ENCODE measurements around the gene SLC16A8.

The SLC16A8 gene

DNA sequence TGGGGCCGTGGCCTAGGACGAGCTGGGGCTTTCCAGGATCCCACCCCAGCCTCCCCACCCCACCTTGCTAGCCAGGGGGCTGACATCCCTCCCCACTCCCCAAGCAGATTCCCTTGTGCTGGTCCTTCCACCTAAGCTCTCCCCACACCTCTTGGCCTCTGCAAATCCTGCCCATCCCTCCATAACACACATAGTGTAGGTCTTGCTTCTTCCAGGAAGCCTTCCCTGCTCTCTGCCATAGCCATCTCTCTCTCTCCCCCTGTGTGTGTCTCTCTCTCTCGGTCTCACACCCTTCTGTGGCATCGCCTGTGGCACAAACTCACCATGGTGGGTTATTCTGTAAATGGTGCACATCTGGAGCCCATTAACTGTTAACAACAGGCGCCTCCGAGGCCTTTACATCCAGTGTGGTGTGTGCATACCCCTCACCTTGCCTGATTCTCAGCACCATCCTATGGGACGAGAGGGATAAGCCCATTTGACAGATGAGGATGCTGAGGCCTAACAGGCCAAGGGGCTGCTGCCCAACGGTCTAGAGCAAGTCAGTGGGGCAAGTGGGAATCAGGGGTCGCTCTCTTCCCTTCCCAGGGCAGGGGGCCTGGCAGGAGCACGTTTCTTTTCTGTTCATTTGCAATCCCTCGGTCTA is 49.0 kb downstream of the SLC16A8 start:
- no peak for TF ChIP-seq CTCF (conservative IDR thresholded peaks at IDR 0.05; ENCODE audit: low read length)
- DNase-seq (ENCODE audit: low read depth) = no peak
- no peak overlapping the region for H3K4me3 ChIP-seq (ENCODE audit: low read length)

DNA sequence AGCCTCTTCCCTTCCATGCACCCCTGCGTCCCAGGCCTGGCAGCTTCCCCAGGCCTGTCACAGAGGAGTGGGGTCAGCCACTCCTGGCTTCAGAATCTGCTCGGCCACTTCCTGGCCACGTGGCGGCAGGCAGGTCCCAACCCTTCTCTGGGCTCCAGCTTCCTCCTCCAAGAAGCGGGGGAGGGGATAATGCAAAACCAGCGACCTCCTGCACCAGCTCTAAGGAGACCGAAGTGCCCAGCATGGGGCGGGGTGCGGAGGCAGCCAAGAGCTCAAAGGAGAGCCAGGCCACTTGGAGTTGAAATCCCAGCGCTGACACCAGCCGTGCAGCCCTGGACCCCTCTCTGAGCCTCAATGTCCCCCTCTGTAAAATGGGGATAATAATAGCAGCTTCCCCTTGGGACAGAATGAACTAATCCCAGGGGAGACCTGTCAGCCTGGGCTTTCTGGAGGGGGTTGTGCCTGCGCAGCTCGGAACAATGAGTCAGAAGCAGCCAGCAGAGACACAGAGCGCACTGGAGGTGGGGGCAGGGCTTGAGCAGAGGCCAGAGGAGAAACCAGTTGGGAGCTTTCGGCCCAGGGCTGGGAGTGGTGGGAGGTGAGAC is 49.6 kb downstream of the SLC16A8 start:
- H3K4me3 ChIP-seq (ENCODE audit: low read length) = no peak overlapping the region
- DNase-seq (ENCODE audit: low read depth) = peak; percentile 82
- no peak for TF ChIP-seq CTCF (conservative IDR thresholded peaks at IDR 0.05; ENCODE audit: low read length)

DNA sequence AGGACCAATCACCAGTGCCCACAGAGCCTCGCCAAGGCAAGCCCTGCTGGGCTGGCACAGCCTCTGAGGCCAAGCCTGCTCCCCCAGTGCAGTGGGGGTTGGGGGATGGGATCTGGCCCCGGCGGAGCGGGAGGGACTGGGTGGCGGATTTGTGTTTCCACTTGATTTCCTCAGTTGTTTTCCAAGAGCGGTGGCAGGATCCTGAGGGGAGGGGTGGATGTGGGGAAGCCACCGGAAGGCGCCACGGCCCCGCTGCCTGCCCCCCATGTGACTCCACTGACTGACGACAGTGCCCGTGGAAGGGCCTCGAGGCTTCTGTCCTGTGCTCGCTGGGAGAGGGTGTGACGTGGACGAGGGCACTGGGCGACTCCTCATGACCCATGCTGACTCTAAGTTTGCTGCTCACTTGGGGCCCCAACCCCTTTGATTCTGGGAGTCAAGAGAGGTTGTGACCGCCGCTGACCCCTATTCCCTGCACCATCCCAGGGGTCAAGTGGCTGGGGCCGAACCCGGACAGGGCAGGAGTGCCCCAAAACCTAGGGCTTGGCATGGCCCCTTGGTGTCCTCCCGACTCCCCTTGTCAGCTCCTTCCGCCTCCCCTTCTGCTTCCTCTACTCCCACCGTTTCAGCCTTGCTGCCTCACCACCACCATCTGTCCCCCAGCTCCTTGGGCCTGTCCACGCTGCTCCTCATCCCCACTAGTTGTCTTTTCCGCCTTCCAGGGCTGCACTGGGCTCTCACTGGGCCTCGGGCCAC is 50.3 kb downstream of the SLC16A8 start:
- DNase-seq (ENCODE audit: low read depth) = no peak
- no peak overlapping the region for H3K4me3 ChIP-seq (ENCODE audit: low read length)
- TF ChIP-seq CTCF (conservative IDR thresholded peaks at IDR 0.05; ENCODE audit: low read length) = no peak

DNA sequence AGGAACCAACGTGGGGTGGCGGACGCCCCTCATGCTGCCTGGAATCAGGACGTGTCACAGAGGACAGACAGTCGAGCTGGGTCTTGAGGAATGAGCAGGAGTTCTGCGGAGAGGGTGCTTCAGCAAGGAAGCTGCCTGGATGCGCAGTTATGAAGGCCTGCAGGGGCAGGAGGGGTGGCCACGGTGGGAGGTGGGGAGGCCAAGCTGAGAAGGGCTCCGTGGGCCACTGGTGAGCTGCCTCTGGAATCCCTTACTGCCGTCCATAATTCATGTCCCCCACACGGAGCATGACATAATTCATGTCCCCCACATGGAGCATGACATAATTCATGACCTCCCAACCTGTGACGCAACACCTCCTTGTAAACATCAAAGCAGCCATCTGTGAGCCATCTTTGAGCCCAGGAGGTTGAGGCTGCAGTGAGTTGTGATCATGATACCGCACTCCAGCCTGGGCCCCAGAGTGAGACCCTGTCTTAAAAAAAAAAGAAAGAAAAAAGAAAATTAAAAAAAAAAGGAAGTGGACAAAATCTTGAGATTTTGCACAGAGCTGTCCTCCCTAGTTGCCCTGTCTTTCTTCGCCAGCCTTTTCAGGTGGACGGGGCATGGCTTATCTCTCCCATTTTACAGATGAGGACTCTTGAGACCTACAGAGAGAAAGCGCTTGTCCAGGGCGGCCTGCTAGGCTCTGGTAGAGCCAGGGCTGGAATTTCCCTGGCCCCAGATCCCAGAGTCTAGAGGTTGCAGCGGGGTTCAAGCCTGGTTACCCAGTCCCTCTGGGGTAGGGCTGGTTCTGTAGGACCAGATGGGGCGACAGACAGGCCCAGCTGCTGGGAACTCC is 51.1 kb downstream of the SLC16A8 start:
- peak; percentile 68 for DNase-seq (ENCODE audit: low read depth)
- H3K4me3 ChIP-seq (ENCODE audit: low read length) = no peak overlapping the region
- no peak for TF ChIP-seq CTCF (conservative IDR thresholded peaks at IDR 0.05; ENCODE audit: low read length)

DNA sequence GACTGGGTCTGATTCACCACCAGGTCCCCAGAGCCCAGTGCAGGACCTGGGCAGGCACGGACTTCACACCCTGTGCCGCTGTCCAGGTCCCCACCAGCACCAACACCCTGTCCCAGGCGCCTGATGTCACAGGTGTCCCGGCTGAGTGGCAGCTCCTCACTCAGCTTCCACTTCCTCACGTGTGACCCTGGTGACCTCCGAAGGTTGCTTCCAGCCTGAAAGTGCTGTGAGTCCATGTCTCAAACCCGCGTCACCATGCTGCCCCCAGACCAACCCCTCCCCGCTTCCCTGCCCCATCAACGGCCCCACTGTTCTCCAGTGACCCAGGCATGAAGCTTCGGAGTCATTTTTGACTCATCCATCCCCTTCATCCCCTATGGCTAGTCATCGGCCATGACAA is 52.5 kb downstream of the SLC16A8 start:
- no peak overlapping the region for H3K4me3 ChIP-seq (ENCODE audit: low read length)
- TF ChIP-seq CTCF (conservative IDR thresholded peaks at IDR 0.05; ENCODE audit: low read length) = no peak

DNA sequence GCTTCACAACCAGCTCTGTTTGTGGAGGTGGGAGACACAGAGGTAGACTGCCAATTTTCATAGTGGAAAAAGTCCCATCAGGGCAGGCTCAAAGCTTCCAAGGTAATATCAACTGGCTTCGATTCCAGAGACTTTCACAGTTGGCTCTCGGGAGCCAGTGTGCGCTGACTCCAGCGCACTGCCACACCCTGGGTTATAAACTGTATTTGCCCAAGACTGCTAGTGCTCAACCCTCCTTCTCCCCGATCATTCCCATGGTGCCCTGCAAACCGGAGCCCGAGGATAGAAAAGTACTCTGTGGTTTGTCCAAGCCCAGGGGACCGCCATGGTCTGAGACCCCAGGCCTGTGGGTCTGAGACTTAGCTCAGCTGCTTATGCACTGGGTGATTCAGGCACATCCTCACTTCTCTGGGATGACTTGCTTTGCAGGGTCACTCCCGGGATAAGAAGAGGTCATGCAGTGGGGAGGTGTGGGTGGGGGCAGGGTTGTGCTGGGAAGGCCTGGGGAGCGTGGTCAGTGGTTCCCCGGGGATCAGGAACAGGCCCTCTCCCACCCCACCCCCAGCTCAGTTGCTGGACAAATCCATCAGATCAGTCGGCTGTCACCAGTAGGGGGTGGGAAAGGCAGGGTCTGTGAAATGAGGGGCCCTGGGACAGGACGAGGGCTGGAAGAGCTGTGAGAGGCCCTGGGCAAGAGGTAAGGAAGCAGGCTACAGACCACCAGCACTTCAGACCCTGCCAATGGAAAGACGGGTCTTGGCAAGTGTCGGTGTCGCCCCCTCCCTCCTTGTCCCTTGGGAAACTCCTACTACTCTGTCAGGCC is 53.5 kb downstream of the SLC16A8 start:
- TF ChIP-seq CTCF (conservative IDR thresholded peaks at IDR 0.05; ENCODE audit: low read length) = no peak
- no peak overlapping the region for H3K4me3 ChIP-seq (ENCODE audit: low read length)
- no peak for DNase-seq (ENCODE audit: low read depth)

More for the DNA sequence above, 52.5 kb downstream of the SLC16A8 start:
- no peak for DNase-seq (ENCODE audit: low read depth)

Data from AG10803 (cell line).